Daoy (cell line): ENCODE results near the gene HOXB9. TPM values are rescaled to one million over a fixed set of nuclear protein-coding genes. Genes with fewer than 3 reads are reported as not detected.

ENCODE experiments used
- DNase-seq: peaks from one replicate; pipeline ENCODE4 v3.0.0-alpha.2; 2015; ENCODE audit warnings: low read depth
- total RNA-seq: library from RNA; depleted of rRNA; stranded (reverse); fragments of >200 nt; shearing (Covaris generic); gene quantifications from 2 replicates; pipeline ENCODE4 v1.2.3, GENCODE V29; 2014

HOXB9 gene
- total RNA-seq, 1 experiment from 2014 or later, result 10.6 TPM

DNA sequence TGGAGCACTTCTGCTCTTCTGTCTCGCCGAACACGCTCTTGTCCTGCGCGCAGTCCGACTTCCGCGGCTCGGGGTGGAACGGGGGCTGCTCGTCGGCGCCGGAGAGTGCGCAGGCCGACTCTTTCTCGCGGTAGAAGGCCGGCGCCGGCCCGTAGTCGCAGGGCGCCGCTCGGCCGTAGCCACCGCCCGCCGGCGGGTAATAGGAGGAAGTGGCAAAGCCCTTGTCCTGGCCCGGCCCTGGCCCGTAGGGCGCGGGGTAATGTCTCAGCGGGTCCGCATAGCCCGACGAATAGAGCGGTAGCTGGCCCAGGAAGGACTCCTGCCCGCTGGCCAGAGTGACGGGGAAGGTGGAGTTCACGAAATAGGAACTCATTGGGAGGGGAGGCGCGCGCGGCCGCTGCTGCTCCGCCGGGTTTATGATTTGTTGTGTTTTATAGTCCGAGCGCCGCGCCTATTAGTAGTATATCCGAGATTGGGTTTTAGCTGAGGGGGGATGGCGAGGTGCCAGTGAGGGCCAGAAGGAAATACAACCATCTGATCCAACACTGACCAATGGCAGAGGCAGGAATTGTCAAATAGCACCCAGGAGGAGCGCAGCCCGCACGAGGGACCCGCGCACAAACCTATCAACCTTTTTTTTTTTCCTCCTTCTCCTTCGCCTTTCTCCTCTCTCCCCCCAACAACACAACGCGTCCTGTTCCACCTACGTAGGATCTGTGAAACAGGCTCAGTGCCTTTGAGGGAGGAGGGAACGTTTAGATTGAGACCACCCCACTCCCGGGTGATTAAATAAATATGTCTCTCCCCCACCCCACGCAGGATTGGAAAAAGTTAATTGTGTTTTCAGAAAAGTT is 28.2 kb downstream of the HOXB9 start:
- DNase-seq, result peak; percentile 69

DNA sequence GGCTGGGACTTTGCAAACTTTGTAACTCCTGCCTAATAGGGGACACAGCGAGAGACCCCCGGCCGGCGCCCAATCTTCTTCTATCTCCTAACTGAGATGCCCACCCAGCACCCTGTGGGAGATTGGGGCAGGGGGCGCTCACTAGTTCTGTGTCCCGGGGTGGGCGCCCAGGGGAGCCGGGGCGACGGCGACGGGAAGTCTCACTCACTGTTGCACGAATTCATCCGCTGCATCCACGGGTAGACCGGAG is 28.7 kb downstream of the HOXB9 start:
- DNase-seq, result no peak

DNA sequence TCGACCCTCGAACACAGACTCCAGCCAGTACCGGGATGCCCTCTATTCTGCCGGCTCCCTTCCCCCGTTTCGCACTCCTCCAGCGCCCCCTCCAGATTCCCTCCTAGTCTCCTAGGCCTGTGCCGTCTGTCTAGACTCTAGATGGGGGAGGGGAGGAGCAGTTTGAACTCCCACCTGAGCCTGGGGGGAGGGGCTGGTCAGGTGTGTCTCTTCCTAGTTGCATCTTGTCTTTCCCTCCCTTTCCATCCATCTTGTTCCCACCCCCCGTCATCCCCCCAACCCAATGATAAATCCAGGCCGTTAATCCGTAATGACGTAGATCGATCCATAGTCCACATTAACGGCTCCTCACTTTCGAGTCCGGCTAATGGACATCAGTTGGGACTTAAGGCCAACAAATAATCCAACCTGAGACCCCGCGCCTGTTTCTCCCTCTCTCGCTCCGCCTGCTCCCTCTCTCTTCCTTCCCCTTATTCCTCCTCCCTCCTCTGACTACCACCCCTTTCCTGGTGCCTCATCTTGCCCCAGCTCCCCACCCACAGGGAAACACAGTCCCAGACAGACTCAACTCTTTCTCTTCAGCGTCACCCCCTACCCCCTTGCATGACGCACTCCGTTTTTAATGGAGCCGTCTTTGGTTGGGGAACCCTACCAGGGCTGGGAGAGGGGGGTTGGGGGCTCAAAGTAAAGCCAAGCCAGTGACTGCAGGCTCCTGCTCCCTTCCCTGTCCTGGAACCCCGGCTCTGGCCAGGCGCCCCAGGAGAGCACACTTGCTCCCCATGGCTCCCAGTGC is 29.2 kb downstream of the HOXB9 start:
- no peak for DNase-seq

DNA sequence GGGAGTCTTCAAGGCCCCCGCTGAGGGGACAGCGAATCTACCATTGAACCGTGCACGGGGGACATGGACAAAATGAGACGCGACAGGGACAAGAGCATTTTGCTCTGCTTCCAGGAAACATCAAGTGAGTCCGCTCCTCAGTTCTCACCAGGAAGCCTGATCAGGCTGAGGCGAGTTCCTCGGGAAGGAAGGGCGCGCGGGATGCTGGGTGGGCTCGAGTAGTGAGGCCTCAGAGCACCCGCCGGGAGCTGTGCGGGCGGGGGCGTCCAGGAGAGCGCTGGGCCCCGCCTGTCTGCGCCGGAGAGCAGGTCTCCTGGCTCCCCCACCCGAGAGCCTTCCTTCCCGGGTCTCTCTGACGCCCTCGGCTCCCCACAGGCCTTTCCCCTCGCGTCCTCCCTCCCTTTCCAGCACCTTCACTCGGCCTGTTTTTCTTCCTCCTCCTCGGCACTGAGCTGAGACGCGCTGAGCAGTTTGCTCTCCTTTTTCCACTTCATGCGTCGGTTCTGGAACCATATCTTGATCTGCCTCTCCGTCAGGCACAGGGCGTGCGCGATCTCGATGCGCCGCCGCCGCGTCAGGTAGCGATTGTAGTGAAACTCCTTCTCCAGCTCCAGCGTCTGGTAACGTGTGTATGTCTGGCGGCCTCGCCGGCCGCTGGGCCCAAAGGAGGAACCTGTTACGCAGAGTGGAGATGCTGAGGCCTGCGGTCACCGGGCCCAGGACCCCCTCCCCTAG is 30.0 kb downstream of the HOXB9 start:
- DNase-seq, result no peak

DNA sequence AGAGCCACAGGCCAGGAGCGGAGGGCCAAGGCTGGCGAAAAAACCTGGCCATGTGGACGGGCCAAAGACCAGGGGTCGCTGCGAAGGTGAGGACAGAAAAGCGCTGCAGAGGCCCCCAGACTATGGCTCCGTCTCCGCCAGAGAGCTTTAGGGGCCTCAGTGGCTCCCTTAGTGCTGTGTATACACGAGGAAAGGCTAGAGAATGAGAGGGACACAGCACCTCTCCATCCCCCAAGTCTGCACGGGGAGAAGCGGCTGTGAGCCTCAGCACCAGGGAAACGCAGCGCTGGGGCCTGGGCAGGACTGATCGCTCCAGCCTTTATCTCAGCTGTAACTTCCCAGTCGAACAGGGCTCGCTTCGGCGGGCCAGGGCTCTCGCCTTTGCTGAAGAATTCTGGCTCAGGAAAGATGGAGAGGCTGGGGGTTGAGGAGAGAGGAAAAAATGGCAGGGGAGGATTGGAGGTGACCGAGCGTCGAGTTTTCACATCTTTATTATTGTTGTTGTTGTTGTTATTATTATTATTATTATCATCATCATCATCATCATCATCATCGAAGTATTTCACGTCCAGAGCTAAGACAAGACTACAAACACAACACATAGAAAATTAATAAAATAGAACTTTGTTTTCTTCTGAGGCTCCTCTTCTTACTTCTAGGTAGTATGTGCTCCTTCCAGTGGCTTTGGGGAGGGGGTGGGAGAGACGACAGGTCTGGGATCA is 30.7 kb downstream of the HOXB9 start:
- no peak for DNase-seq

DNA sequence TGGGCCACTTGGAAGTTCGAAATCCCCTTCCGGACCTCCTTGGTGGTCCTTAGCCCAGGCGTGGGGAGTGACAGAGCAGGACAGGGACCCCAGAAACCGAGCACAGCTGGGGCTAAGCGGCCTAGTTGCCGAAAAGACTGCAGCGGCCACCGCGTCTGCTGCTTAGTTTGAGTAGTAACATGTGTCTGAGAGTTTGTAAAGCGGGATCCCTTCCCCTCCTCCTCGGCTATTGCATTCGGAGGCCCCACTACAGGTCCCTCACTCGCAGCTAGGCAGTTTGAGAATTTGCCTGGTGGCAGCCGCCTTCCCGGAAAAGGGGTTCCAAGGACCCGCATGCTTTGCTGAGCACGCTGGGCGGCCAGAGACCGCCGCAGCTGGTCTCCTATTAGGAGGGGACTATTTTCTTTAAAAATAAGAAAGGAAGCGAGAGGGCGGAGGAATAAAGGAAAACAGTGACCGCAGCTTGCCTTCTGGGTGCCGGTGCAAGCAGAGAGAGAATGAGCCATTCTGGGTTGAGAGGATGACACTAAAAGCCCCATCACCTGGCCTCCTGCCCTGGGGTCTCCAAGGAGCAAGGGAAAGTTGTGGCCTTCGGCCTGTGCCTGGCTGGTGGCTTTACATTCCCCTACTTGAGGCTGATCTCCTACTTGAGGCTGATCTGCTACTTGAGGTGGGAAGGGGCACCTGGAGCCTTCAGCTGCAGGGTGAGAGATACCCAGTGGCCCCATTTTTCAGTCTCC is 31.4 kb downstream of the HOXB9 start:
- no peak for DNase-seq

DNA sequence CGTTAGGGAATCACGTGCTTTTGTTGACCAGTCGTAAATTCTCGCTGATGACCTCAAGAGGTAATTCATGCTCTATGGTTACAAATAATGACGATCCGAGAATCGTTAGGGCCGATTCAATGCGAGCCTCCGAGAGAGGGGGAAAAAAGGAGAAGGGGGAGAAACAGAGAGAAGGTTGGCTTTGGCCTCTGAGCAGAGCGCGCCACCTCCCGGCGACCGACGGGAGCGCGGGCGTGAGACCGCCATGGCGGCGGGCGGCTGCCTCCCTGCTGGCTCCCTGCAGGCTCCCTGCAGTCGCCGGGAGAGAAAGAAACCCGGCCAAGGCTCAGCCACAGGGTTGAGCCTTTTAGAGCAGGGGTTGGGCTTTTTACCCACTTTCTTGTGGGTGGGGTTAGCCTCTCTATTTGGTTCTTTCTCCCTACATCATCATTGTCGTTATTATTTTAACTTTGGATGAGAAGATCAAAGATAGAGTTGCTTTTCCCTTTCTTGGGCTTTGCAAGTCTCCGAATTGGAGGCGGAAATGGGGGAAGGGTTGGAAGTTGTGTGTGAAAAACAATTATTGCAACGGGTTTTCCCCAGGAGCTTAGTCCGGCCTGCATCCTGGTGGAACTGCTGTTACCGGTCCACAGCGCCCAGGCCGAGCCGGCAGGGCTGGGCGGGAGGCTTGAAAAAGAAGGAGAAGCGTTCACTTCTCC is 32.2 kb downstream of the HOXB9 start:
- DNase-seq, result peak; percentile 84

DNA sequence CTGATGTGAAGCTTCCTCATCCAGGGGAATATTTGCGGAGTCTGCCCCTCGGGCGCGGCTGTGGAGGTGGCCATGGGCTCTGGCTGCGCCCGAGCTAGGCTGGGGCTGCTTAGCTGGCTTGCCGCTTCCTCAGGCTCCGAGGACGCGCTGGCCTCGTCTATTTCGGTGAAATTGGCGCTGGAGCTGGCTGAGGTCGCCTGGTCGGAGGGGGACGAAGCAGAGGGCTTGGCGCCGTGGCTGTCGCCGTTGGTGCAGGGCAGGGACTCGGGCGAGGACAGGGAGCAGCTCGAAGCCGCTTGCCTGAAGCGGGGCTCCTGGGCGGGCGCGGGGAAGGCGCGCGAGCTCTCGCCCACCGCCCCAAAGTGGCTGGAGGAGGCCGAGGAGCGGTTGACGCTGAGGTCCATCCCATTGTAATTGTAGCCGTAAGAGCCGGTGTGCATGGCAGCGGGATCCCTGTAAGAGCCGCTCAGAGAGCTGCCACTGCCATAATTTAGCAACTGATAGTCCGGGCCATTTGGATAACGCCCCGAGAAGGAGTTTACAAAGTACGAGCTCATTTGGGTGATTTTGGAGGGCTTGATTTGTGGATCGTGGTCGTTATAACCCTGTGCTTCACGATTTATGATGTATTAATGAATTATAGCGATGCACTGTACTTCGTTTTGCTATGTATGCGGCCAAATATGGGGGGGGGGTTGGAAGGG is 32.9 kb downstream of the HOXB9 start, which contains the start of gene HOXB5:
HOXB5 (minus strand) TSS at position 654 of the 704 bp plus-strand sequence; CDS start at position 557, 97 bp downstream.
- DNase-seq, result no peak

DNA sequence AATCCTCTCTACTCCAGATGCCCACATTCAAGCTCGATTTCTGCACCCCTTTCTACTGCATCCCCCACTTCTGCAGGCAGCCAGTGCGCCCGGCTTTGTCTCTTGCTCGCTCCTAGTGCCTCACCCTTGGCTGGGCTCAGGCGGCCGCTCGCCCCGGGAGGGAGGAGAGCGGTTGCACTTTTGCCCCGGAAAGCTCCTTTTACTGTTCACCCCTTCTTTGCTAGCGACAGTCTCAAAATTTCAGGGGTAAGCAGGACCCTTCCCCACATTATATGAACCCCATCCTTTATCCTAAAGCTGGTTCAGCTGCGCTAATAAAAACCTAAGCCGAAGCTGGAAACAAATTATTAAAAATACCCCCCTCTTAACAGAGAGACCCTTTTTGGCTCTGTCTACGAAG is 33.6 kb downstream of the HOXB9 start:
- DNase-seq, result no peak

DNA sequence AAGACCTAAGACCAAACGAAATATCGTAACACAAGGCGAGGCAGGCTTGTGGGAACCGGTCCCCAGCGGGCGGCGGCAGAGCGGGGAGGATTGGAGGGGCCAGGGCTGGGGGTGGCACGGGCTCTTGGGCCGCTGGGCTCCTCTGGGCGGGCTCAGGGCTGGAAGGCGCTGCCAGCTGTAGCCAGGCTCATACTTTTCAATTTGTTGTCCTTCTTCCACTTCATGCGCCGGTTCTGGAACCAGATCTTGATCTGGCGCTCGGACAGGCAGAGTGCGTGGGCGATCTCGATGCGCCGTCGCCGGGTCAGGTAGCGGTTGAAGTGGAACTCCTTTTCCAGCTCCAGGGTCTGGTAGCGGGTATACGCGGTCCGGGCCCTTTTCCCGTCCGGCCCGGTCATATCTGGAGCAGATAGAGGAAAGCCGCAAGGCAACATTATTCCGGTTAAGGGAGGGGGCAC is 34.1 kb downstream of the HOXB9 start:
- no peak for DNase-seq

DNA sequence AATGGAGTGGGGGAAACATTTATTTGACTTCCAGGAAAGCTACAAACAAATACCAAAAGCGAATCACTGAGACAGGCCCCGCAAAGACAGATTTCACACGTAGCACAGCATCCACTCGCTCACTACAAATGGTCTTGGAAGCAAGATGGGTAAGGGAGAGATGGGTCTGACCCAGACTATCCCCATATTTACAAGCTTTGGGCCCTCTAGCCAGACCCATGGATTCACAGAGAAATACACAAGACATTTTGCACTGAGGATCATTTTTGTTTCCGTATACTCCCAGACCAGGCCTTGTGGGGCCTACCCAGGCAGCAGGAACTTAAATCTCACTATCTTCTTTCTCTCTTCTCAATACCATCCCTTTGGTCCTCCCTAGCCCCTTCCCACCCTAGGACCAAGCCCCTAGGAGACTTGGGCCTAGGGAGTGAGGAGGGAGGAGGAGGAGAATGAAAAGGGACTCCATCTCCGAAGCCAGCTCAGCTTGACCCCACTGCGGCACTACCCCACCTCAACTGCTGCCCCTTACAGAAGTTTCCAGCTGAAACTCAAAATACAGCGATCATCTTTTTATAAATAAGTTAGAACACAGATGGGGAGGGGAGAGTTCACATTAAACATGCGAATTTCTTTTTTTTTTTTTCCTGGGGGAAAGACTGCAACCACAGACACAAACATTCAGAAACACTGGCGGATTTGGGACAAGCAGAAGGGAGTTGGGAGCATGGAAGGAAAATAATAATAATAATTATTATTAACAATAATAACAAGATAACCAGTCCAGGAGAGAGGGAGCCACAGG is 34.7 kb downstream of the HOXB9 start:
- no peak for DNase-seq

DNA sequence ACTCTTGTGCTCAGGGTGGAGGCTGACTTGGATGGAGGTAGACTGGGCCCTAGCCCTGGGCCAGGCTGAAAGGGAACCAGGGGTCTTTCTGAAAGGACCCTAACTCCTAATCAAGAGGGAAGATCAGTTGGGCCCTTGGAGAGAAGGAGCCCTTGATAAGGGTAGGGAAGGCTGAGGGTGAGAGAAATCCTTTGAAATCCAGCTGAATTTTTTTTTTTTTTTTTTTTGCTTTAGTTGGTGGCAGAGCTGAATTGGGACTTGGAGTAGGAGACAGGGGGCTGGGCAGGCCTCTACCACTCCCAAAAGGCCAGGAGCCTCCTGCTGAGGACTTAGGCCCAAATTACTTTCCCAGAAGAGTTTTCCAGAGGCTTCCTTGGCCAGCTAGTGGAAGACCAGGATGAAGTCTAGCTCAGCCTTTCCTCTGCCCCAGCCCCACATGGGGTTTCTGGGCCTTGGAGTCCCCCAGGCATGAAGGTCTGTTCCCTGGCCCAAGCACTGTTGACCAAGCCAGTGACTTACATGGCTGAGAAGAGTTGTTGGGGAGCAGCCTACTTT is 35.5 kb downstream of the HOXB9 start:
- no peak for DNase-seq

DNA sequence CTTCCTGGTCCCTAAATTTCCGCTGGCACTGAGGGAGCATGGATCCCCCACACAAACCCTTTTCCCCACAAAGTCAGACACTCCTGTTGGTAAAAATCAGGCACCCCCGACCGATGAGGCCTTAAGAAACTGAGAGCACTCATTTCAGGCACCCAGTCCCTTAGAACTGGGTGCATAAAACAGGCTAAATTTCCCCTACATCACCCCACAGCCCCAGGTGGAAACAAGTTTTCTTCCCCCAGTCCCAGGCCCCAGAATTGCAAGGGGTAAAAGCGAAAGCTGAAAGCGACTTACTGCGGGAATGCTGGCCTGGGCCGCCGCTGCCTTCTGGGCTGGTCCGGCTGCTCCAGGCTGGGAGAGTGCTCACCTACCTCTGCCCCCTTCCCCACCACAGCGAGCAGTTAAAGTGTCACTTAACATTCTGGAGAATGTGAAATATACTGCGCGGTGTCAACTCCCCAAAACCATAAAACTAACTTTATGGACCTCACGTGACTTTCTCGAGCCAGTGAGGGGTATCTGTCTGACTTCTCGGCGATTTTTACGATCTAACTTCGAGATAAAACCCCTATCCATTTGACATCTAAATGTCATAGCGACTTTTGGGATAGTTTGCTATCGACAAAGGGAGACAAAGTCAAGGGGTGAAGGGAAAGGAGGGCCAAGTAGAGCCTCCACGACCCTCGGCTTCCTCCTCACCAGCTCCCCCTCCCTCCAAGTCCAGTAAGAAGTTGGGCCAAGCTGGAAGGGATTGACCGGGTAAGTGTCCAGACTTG is 36.1 kb downstream of the HOXB9 start, which contains the start of gene HOXB3:
HOXB3 (minus strand) TSS at position 411 of the 776 bp plus-strand sequence. CDS start 37,767 bp downstream, outside the sequence.
- no peak for DNase-seq

DNA sequence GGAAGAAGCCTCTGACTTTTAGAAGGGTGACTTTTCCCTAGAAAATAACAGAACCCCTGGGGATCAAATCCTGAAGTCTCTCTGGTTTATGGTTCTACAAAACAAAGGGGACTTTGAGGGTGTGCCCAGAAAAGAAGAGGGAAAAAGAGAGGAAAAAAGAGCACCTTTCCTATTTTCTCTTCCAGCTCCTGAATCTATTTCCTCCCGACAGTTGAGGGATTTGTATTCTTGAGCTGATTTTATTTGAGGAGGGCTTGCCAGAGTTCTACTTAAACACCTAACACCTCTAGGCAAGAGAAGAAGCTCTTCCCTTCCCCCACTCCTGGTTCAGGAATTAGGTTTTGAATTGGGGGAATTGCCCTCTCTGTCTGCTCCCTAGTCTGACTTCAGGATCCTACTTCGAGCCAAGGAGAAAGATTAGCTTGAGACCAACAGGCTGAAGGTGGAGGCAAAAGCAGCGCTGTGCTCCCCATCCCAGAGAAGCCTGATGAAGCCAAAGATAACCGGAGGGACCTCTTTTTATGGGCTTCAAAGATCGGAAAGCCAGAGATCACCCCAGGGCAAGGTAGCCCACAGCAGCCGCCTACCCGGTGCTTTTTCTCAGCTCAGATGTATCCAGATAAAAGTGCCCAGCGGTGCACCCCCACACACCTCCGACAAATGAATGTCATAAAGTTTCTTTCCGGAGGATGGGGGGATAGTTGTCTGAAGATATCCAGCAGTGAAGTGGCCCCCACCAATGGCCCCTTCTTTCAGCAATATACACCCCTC is 36.9 kb downstream of the HOXB9 start:
- DNase-seq, result no peak

DNA sequence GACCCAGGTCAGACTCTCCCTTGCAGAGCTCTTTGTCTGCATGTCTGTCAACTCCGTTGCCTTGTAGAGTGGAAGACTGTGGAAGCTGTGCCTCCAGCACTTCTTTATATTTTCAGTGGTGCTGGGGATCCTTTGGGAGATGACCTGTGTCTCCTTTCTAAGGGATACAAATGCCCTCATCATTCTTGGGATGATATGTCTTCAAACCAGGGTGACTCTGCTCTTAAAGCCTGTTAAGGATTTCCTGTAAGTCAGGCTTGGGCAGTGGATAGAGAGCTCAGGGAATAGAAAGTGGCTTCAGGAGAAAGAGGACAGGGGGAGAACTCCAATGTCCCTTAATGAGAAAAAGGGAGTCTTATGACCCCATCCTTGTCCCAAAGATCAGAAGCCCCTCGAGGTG is 37.6 kb downstream of the HOXB9 start:
- DNase-seq, result no peak

DNA sequence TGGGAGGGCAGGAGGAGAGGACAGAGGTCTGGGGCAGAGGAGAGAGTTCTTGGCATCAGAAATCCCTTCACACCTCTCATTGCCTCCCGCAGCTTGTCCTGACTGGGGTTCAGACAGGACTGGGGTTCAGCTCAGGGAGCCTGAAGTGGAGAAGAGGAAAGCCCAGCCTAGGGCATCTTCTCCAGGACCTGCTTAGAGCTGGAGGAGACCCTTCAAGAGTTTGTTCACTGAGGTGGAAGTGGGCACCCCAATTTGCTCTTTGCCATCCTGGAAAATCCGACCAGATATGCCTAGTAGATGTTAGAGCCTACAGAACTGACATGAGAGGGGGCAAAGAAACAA is 38.1 kb downstream of the HOXB9 start:
- no peak for DNase-seq
